Peyer's patch (tissue), 4 donors: ENCODE results near the gene RNASEH2A.

ENCODE experiments used
- POLR2A ChIP-seq, 2 donors: fragments of 450-650 bp; IDR thresholded peaks; one replicate each; pipeline ENCODE4 v1.5.1; 2017; ENCODE audit warnings: antibody characterized with exemption in 2 of 2, mild to moderate bottlenecking in 2 of 2, moderate library complexity in 2 of 2
- TF ChIP-seq, protein P1 (sequence below), 6 experiments: fragments of 450-650 bp in 4 of 6; fragments of 200-600 bp in 2 of 6; sonication (generic) in 1 of 6; IDR thresholded peaks; one replicate each; pipeline ENCODE4 v1.5.1; 2017 to 2019; ENCODE audit warnings: antibody characterized with exemption in 6 of 6, mild to moderate bottlenecking in 3 of 6, moderate library complexity in 1 of 6

DNA sequence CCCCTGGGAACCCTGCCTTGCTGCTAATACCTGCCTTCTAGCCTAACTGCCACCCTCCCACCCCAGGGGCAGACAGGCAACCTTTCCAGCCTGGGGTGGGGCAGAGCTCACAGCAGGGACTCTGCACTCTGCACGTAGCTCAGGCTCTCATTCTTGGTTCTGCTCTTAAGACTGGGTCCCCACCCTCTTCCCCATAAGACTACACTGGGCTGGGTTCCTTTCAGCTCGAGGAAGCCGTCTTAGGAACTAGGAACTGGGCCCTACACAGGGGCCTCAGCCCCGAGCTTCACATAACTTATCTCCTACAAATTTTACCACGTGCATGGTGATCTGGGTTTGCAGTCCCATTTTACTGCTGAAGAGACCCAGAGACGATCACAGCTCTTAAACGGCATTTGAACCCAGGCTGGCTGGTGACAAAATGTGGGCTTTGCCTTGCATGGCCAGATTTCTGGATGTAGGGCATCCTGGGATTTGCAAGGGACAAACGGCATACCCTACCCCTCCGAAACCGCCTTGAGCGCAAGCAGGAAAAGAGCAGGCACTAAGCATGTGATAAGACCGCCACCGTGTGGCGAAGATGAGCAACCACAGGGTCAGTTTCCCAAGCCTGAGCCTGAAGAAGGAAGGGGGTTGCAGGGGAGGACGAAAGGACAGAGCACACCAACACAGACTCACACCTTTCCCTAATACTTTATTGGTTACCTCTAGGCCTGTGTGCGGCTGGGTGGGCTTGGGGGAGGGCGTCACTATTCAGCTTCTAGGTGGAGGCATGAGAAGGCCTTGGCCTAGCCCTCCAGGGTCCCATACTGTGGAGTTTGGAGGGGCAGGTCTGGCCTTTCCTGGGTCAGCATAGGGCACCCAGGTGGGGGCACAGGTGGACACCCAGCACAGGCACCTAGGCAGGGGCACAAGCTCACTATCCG lies 10.0 kb upstream of the RNASEH2A start:
- TF ChIP-seq, protein P1, sequence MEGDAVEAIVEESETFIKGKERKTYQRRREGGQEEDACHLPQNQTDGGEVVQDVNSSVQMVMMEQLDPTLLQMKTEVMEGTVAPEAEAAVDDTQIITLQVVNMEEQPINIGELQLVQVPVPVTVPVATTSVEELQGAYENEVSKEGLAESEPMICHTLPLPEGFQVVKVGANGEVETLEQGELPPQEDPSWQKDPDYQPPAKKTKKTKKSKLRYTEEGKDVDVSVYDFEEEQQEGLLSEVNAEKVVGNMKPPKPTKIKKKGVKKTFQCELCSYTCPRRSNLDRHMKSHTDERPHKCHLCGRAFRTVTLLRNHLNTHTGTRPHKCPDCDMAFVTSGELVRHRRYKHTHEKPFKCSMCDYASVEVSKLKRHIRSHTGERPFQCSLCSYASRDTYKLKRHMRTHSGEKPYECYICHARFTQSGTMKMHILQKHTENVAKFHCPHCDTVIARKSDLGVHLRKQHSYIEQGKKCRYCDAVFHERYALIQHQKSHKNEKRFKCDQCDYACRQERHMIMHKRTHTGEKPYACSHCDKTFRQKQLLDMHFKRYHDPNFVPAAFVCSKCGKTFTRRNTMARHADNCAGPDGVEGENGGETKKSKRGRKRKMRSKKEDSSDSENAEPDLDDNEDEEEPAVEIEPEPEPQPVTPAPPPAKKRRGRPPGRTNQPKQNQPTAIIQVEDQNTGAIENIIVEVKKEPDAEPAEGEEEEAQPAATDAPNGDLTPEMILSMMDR (IDR thresholded peaks at IDR 0.05), result peak; percentile 91 to 99 (median 98)
- peak; percentile 34 to 71 for TF ChIP-seq POLR2A (IDR thresholded peaks at IDR 0.05)
